Fibroblast of upper back skin (primary cell): ENCODE measurements around the gene DNAJC12.
"Not testable (repeated sequence)": the region's sequence is repeated elsewhere in the genome, so short reads cannot be mapped to it uniquely, and the experiment has no call there.

Experiments used
- DNase-seq: peaks from one replicate; pipeline ENCODE4 v3.0.0-alpha.2; 2013

DNAJC12 gene

DNA sequence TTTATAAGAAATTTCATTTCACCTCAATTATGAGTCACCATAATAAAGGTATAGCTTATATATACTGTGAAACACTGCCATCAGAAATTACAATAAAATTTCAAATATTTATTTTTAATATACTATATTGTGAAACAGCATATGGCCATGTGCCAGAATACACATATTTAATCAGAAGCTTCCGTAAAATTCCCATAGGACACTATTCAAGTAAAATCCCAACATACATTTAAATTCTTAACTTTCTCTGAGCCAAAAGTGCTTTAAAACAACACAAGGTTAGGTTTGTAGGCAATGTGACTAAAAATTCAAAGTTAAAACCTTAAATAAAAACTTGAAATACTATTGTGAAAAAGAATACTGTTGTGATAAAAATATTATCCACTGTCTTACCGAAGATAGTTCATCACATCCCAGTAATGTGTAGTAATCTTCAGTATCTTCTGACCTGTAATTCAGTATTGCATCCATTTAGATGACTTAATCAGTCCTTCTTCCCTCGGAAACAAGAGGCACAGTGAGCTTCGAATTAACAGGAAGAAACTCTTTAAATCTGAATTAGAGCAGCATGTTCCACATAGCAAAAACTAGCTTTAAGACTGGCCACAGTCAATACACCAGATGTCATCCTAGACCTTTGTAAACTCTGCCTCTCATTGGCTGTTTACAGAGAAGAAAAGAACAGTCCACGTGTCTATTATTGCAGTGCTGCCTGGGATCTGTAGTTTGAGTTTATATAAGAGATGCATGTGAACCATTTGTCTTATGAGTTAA lies at the start of gene DNAJC12:
DNAJC12 (minus strand) TSS at position 648 of the 774 bp plus-strand sequence; CDS start at position 471, 177 bp downstream.
- DNase-seq, result peak; percentile 67

DNA sequence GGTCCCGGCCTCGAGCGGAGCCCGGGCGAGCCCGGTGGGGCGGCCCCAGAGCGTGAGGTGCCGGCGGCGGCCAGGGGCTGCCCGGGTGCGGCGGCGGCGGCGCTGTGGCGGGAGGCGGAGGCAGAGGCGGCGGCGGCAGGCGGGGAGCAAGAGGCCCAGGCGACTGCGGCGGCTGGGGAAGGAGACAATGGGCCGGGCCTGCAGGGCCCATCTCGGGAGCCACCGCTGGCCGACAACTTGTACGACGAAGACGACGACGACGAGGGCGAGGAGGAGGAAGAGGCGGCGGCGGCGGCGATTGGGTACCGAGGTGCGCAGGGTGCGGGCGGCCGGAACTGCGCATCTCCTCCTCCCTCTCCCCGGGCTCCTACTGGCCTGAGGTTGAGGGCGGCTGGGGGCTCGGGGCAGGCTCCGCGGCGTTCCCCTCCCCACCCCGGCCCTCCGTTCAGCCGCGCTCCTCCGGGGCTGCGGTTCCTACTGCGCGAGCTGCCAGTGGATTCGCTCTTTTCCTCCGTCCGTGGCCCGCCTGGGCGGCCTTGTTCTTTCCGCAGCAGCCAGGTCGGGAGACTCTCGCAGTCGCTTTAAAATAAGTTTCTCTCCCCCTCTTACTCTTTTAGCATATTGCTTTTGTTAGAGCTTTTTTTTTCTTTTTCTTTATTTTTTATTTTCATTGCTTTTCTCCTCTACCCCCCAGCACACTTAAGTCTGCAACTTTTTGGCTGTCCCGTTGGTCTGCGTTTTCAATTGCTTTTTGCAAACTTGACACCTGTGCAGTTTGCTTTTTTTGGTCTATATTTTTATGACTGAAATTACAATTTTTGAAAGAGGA lies 47.1 kb upstream of the DNAJC12 start:
- DNase-seq, result peak; percentile 71

DNA sequence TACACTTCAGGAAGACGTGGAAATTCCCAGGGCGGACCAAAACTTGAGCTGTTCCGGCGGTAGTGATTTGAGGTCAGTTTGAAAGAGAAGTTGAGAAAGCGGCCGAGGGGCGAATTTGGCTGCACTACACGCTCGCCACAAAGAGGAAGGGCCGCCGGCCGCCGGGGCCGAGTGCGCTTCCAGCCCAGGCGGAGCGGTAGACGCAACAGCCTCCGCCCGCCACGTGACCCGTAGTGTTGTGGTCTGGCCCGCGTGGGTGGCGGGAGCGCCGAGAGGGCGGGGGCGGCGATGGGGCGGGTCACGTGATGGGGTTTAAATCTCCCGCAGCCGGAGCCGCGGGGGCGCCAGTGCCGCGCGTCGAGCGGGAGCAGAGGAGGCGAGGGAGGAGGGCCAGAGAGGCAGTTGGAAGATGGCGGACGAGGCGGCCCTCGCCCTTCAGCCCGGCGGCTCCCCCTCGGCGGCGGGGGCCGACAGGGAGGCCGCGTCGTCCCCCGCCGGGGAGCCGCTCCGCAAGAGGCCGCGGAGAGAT lies 46.4 kb upstream of the DNAJC12 start, which contains the start of gene SIRT1:
SIRT1 (plus strand) TSS at position 344 of the 529 bp plus-strand sequence; CDS start at position 410, 66 bp downstream.
- peak; percentile 93 for DNase-seq

DNA sequence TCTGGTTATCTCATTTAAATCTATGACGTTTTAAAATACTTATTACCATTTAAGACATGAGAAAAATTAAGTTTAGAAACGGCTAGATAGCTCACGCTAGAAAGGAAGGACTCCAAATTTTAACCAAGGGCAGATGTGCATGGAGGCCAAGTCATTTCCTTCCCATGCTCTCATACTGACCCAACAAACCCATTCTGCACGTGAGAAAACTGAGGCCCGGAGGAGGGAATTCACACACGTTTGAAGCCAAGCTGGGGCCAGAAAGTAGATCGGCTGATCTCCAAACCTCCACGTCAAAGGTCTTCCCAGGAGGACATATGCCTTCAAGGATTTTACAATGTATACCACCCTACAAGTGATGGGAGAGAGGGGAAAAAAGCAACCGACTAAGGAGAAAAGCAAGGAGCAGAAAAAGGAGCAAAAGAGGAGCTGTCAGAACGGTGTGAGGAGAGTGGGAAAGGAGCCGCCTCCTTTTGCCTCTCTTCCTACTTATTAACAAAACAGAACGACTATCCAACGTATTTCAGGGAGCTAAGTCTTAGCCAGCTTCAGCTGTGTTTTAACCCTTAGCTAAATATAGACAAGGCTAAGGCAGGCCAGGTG lies 45.8 kb upstream of the DNAJC12 start:
- DNase-seq, result peak; percentile 4

DNA sequence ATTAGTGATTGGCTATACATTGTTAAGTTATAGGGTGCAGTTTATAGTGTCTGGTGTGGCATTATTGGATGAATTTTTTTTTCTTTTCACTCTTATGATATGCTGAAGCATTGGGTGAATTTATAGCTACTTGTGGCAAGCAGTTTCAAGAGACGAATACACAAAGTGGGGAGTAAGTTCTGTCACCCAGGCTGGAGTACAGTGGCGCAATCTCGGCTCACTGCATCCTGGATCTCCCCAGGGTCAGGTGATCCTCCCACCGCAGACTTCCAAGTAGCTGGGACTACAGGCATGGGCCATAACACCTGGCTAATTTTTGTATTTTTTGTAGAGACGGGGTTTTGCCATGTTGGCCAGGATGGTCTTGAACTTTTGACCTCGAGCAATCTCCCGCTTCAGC lies 40.1 kb upstream of the DNAJC12 start:
- no peak for DNase-seq

DNA sequence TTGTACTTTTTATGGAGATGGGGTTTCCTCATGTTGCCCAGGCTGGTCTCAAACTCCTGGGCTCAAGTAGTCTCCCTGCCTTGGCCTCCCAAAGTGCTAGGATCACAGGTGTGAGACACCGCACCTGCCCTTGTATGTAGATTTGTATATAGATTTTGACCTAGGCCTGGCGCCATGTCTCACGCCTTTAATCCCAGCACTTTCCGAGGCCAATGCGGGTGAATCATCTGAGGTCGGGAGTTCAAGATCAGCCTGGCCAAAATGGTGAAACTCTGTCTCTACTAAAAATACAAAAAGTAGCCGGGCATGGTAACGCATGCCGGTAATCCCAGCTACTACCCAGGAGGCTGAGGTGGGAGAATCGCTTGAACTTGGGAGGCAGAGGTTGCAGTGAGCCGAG lies 39.4 kb upstream of the DNAJC12 start:
- not testable (repeated sequence) for DNase-seq

- no peak for DNase-seq
Measured at GRCh38 chr10:67875340-67876238, 37.6 kb upstream of the DNAJC12 start.

DNA sequence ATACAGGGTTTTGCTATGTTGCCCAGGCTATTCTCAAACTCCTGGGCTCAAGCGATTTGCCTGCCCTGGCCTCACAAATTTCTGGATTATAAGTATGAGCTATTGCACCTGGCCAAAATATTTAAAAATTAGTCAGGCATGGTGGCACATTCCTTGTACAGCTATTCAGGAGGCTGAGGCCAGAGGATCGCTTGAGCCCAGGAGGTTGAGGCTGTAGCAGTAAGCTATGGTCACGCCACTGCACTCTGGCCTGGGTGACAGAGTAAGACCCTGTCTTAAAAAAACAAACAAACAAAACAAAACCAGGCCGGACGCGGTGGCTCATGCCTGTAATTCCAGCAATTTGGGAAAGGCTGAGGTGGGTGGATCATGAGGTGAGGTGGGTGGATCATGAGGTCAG lies 32.0 kb upstream of the DNAJC12 start:
- DNase-seq, result no peak

DNA sequence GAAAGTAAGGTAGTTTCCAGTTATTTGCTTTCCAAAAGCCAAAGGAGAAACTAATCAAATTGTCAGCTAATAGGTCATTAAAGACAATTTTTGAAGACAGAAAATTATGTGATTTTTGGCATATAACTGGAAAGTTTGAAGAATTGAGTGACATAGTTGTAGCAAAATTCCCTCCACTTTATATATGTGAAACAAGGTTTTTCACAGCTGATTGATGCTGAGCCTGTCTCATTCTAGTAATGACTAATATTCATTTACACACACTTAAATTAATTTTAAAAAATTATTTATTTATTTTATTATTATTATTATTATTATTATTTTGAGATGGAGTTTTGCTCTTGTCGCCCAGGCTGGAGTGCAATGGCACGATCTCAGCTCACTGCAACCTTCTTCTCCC lies 30.1 kb upstream of the DNAJC12 start:
- no peak for DNase-seq

GRCh38 chr10:67864607-67865371 lies 26.8 kb upstream of the DNAJC12 start:
- DNase-seq, result no peak

- no peak for DNase-seq
Measured at GRCh38 chr10:67863094-67863493, 25.1 kb upstream of the DNAJC12 start.

- DNase-seq, result no peak
Measured at GRCh38 chr10:67861750-67862432, 23.9 kb upstream of the DNAJC12 start.

GRCh38 chr10:67858971-67859370 lies 21.0 kb upstream of the DNAJC12 start:
- DNase-seq, result no peak

GRCh38 chr10:67853512-67853911 lies 15.5 kb upstream of the DNAJC12 start:
- DNase-seq, result no peak

GRCh38 chr10:67852761-67853160 lies 14.8 kb upstream of the DNAJC12 start:
- no peak for DNase-seq

- no peak for DNase-seq
Measured at GRCh38 chr10:67851186-67851585, 13.2 kb upstream of the DNAJC12 start.

GRCh38 chr10:67849331-67850011 lies 11.5 kb upstream of the DNAJC12 start:
- DNase-seq, result peak; percentile 95

DNA sequence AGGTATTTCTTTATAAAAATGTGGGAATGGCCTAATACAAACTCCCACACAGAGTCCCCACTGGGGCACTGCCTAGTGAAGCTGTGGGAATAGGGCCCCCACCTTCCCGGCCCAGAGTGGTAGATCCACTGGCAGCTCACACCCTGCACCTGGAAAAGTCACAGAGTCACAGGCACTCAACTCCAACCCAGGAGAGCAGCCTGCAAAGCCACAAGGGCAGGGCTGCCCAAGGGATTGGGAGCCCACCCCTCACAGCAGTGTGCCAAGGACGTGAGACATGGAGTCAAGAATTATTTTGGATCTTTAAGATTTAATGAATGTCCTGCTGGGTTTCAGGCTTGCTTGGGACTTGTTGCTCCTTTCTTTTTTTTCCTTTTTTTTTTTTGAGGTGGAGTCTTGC lies 5.3 kb upstream of the DNAJC12 start:
- DNase-seq, result no peak

GRCh38 chr10:67841737-67842136 lies 3.7 kb upstream of the DNAJC12 start:
- DNase-seq, result no peak

GRCh38 chr10:67839951-67840350 lies 2.0 kb upstream of the DNAJC12 start:
- DNase-seq, result no peak
